ENCODE measurements around the gene SBF2.
"Not testable (repeated sequence)": the region's sequence is repeated elsewhere in the genome, so short reads cannot be mapped to it uniquely, and the experiment has no call there.

Gene SBF2

GRCh38 chr11:10298342-10298741 is 4.3 kb upstream of the SBF2 start:
- no peak for DNase-seq

- DNase-seq, result no peak
These were observed 1.3 kb upstream of the SBF2 start for GRCh38 chr11:10295064-10295901.

GRCh38 chr11:10294290-10294953 is 403 bp upstream of the SBF2 start:
- no peak for DNase-seq

- DNase-seq, result no peak
These were observed 2.0 kb downstream of the SBF2 start for GRCh38 chr11:10291801-10292638.

GRCh38 chr11:10289765-10290380 is 4.1 kb downstream of the SBF2 start:
- DNase-seq, result no peak

GRCh38 chr11:10288881-10289764 is 4.9 kb downstream of the SBF2 start:
- no peak for DNase-seq

GRCh38 chr11:10287766-10288715 is 6.0 kb downstream of the SBF2 start:
- no peak for DNase-seq

- no peak for DNase-seq
These were observed 6.9 kb downstream of the SBF2 start for GRCh38 chr11:10287140-10287539.

- DNase-seq, result no peak
These were observed 8.7 kb downstream of the SBF2 start for GRCh38 chr11:10285148-10285802.

GRCh38 chr11:10283991-10284390 is 10.0 kb downstream of the SBF2 start:
- DNase-seq, result no peak

GRCh38 chr11:10282117-10282516 is 11.9 kb downstream of the SBF2 start:
- no peak for DNase-seq

GRCh38 chr11:10275714-10276113 is 18.3 kb downstream of the SBF2 start:
- DNase-seq, result no peak

GRCh38 chr11:10274726-10275125 is 19.3 kb downstream of the SBF2 start:
- no peak for DNase-seq

- no peak for DNase-seq
These were observed 20.3 kb downstream of the SBF2 start for GRCh38 chr11:10273738-10274137.

GRCh38 chr11:10272132-10272531 is 21.9 kb downstream of the SBF2 start:
- no peak for DNase-seq

- DNase-seq, result no peak
These were observed 25.1 kb downstream of the SBF2 start for GRCh38 chr11:10268746-10269488.

GRCh38 chr11:10267821-10268220 is 26.2 kb downstream of the SBF2 start:
- no peak for DNase-seq

GRCh38 chr11:10265936-10266335 is 28.1 kb downstream of the SBF2 start:
- no peak for DNase-seq

GRCh38 chr11:10264716-10265115 is 29.3 kb downstream of the SBF2 start:
- DNase-seq, result not testable (repeated sequence)

Measured in GOT3 (cell line).